Measurements from ENCODE around the gene SP140L.
"Not testable (repeated sequence)": the region's sequence is repeated elsewhere in the genome, so short reads cannot be mapped to it uniquely, and the experiment has no call there.

The SP140L gene

DNA sequence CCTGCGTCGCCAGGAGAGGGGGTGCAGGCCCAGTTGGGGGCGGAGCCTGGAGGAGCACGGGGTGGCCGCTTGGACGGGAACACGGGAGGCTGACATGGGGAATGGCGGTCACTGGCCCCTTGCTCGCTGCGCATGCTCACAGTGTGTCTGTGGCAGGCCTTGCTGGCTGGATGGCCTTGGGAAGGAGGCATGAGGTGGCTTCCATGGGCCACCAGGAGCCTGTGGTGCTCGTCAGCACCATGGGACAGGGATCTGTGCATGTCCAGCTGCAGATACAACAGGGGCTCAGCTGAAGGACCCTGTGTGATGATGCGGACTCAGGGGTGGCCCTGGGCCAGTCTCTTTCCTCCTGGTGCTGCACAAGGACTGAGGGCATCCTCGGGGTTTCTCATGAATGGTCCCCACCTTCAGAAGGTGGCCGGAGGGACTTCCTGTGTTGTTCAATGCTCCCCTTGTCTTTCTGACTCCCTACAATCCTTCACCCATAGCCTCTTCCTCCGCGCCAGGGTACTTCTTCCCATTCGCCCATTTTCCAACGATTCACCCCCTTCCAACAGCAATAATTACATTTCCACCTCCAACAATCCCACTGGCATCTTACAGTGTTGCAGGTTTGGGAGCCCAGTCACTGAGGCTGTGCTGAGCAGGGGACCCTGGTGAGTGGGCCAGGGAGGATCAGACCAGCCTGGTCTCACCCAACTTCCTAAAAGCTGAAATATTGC, 3.4 kb upstream of the SP140L start:
- peak; percentile 32 for DNase-seq (ENCODE audit: low spot score)
- FAIRE-seq = no peak

DNA sequence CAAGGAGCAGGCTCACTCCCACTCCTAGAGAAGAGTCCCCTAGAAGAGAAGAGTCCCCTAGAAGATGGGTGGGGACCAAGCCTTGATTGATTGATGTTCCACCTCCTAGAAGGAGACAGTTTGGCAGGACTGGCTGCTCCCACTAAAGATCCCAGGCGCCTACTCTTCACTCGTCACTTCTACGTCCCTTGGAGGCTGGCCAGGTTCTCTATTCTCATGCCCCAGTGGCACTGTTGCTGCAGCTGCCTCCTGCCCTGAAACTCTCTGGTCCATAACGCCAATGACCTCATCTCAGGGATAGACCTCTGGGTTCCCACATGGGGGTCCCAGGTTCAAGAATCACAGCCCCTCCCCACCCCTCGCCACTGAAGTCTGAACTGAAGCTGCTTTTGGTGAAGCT, 2.5 kb upstream of the SP140L start:
- DNase-seq (ENCODE audit: low spot score) (no peak), FAIRE-seq (no peak)

DNA sequence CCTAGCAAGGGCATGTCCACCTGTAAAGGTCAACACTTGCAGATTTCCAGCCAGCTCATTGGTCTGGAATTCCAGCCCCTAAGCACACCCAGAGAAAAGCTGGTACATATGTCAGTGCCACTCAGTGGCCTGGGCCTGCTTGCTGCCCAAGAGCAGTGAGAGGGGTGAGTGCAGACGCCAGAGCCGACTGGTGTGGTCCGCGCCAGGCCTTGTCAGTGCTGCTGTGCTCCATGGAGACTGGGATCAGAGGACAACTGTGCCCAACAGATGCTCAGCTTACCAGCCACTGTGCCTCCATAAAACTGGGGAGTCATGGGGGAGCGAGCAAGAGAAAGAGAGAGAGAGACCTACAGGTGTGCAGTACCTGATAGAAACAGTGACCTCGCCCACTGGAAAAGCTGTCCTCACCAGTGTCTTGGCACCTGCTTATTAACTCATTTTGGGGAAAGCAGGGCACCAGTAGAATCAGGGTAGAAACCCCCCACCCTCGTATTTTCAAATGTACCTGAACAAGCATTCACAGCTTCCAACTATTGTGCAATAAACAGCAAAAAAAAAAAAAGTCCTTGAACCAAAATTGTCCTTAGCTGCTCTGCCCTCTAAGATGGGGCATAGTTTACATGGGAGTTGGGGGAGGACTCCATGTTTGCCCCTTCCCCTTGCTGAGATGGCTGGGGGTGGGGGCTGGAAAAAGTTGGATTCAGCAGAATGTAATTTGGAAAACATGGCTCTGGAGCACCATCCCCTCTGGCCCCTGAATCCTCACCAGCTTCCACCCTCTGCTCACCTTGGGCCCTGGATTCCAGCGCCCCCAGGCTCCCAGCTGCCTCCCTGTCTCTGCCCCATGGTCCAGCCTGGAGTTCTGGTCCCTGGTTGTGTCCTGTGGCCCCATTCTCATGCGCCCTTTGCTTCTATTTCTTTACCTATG, 1.4 kb upstream of the SP140L start:
- FAIRE-seq (no peak), DNase-seq (ENCODE audit: low spot score) (no peak)

DNA sequence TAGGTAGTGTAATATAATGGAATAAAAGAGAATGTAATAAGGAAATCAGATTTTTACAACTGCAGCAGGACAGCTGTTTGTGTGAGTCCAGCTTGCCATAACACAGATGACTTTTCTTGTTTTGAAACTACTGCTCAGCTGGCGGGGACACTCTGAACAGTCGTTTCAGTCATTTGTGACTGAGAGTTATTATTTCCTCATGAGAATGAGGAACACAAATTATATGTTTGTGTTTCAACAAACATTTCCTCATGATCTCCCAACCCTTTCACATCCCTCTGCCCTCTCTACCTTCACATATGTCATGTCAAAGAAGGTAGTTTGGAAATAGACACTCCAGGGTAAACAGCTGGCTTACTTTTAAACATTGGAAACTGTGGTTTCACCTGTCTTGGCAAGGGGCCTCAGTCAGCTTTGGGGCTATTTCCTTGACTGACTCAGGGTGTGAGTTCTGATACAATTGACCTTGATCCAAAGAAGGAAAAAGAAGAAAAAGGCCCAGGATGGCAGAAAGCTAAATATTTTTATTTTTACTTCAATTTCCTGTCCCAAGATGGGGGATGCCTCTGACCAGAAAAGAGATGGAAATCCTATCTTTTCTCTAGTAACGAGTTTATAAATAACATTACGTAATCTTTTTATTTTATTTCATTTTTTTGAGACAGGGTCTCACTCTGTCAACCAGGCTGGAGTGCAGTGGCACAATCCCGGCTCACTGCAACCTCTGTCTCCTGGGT, 593 bp downstream of the SP140L start:
- no peak for FAIRE-seq

GRCh38 chr2:230328155-230328458, 1.1 kb downstream of the SP140L start:
- FAIRE-seq (no peak), DNase-seq (ENCODE audit: low spot score) (no peak)

More for the DNA sequence above, 593 bp downstream of the SP140L start:
- DNase-seq (ENCODE audit: low spot score) = no peak

DNA sequence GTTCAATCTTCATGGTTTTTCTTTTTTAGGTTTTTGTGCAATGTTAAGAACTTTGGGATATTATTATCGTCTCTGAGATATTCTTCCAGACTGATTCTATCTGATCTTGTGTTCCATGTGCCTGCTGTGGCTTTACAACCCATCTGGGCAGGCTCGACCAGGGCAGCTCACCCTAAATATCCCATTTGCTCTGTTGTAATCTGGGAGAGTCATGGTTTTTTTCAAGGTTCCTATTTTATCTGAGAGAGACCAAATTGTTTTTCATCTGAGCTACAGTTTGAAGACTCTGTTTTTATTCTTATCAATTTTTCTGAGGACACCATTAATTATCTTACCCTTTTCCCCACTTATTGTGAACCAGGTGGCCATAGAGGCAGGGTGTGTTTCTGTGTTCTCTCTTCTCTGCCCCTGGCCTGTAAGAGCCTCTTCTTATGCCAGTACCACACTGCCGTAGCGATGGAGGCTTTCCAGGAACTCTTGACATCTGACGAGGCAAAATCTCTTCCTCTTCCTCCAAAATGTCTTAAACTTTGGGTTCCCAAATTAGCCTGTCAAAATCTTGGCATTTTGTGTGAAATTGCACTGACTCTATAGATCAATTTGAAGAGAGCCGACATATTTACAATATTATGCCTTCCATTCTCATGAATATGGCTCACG, 3.1 kb downstream of the SP140L start:
- DNase-seq (ENCODE audit: low spot score) (no peak), FAIRE-seq (no peak)

- DNase-seq (ENCODE audit: low spot score) = no peak
- FAIRE-seq = no peak
Measured at GRCh38 chr2:230330725-230331124, 3.7 kb downstream of the SP140L start.

GRCh38 chr2:230335461-230335863, 8.5 kb downstream of the SP140L start:
- FAIRE-seq (no peak), DNase-seq (ENCODE audit: low spot score) (no peak)

GRCh38 chr2:230335864-230336506, 9.0 kb downstream of the SP140L start:
- FAIRE-seq = no peak
- no peak for DNase-seq (ENCODE audit: low spot score)

DNA sequence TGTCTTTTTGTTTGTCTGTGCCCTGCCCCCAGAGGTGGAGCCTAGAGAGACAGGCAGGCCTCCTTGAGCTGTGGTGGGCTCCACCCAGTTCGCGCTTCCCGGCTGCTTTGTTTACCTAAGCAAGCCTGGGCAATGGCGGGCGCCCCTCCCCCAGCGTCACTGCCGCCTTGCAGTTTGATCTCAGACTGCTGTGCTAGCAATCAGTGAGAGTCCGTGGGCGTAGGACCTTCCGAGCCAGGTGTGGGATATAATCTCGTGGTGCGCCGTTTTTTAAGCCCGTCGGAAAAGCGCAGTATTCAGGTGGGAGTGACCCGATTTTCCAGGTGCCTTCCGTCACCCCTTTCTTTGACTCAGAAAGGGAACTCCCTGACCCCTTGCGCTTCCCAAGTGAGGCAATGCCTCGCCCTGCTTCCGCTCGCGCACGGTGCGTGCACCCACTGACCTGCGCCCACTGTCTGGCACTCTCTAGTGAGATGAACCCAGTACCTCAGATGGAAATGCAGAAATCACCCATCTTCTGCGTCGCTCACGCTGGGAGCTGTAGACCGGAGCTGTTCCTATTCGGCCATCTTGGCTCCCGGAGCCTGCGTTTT, 15.0 kb downstream of the SP140L start:
- not testable (repeated sequence) for DNase-seq (ENCODE audit: low spot score); FAIRE-seq

GRCh38 chr2:230343041-230343624, 16.1 kb downstream of the SP140L start:
- not testable (repeated sequence) for FAIRE-seq; DNase-seq (ENCODE audit: low spot score)

DNA sequence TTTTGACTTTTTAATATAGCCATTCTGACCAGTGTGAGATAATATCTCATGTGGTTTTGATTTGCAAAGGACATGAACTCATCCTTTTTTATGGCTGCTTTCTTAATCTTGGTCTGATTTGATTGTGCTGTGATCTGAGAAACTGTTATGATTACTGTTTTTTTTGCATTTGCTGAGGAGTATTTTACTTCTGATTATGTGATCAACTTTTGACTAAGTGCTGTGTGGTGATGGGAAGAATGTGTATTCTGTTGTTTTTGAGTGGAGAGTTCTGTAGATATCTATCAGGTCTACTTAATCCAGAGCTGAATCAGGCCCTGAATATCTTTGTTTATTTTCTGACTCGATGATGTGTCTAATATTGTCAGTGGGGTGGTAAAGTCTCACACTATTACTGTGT, 16.8 kb downstream of the SP140L start:
- DNase-seq (ENCODE audit: low spot score) (no peak), FAIRE-seq (no peak)

- DNase-seq (ENCODE audit: low spot score) (no peak), FAIRE-seq (no peak)
Measured at GRCh38 chr2:230346465-230346864, 19.5 kb downstream of the SP140L start.

GRCh38 chr2:230346921-230347533, 20.0 kb downstream of the SP140L start:
- DNase-seq (ENCODE audit: low spot score) = no peak
- FAIRE-seq = no peak

- FAIRE-seq (no peak), DNase-seq (ENCODE audit: low spot score) (no peak)
Measured at GRCh38 chr2:230347659-230348305, 20.8 kb downstream of the SP140L start.

DNA sequence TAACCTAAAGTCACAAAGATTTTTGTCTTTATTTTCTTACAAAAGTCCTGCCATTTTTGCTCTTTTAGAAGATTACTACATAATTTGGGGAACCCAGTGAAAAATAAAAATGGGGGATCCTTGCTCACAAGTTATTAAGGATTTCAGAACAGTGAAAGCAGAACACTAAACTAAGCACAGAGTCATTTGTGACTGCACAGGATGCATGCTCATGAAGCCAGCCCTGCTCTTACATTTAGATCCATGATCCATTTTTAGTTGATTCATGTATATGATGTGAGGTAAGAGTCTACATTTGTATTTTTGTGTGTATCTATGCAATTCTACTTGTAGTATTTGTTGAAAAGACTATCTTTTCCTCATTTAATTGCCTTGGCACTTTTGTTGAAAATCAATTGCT, 21.8 kb downstream of the SP140L start:
- FAIRE-seq (no peak), DNase-seq (ENCODE audit: low spot score) (no peak)

GRCh38 chr2:230356084-230356483, 29.1 kb downstream of the SP140L start:
- DNase-seq (ENCODE audit: low spot score) (no peak), FAIRE-seq (no peak)

GRCh38 chr2:230358305-230358704, 31.3 kb downstream of the SP140L start:
- no peak for FAIRE-seq
- DNase-seq (ENCODE audit: low spot score) = no peak

GRCh38 chr2:230360028-230360427, 33.0 kb downstream of the SP140L start:
- DNase-seq (ENCODE audit: low spot score) (no peak), FAIRE-seq (no peak)

All from urothelium cell line (cell line).